A673 (cell line): Measurements from ENCODE around the gene GPER1. TPM values are rescaled to one million over a fixed set of nuclear protein-coding genes. Genes with fewer than 3 reads are reported as not detected.

ENCODE experiments used
- BruUV-seq: library from RNA; stranded (reverse); fragments of 400-500 nt; replicated peaks from 2 replicates; lab custom pipeline; 2021; lab: Mats Ljungman, UMichigan
- CTCF ChIA-PET: fragments of 300-600 bp; sonication (Branson Sonifier 250); formaldehyde crosslinking; loops from one replicate; lab custom pipeline; 2022; ENCODE audit warnings: antibody characterized with exemption; lab: Charles Lee
- POLR2A ChIA-PET: fragments of 300-600 bp; sonication (Branson Sonifier 250); formaldehyde crosslinking; loops from one replicate; lab custom pipeline; 2022; ENCODE audit warnings: antibody characterized with exemption; ENCODE audit not compliant: low non-redundant PET; lab: Charles Lee
- DNase-seq: peaks from one replicate; pipeline ENCODE4 v3.0.0-alpha.2; 2015; ENCODE audit warnings: low spot score
- H3K27ac ChIP-seq: fragments of 200-600 bp; sonication (generic); 2 replicates; pipeline ENCODE4 v1.5.1; 2016; ENCODE audit warnings: mixed run types, low read depth, mild to moderate bottlenecking, mixed read lengths, antibody characterized with exemption, low read length; ENCODE audit not compliant: poor library complexity, severe bottlenecking
- H3K27me3 ChIP-seq: fragments of 200-600 bp; sonication (generic); replicated peaks from 2 replicates; pipeline ENCODE4 v1.6.1; 2017; ENCODE audit warnings: mixed run types, low read depth, mild to moderate bottlenecking, mixed read lengths, antibody characterized with exemption, low read length; ENCODE audit not compliant: insufficient read depth, poor library complexity
- H3K36me3 ChIP-seq: fragments of 200-600 bp; sonication (generic); 2 replicates; pipeline ENCODE4 v1.6.1; 2016; ENCODE audit warnings: mixed run types, mild to moderate bottlenecking, mixed read lengths, antibody characterized with exemption, low read length; ENCODE audit not compliant: insufficient read depth, poor library complexity, severe bottlenecking
- H3K4me1 ChIP-seq: fragments of 200-600 bp; sonication (generic); 2 replicates; pipeline ENCODE4 v1.6.1; 2017; ENCODE audit warnings: mixed run types, mild to moderate bottlenecking, mixed read lengths, antibody characterized with exemption, low read length; ENCODE audit not compliant: insufficient read depth, poor library complexity, severe bottlenecking
- H3K4me3 ChIP-seq: fragments of 200-600 bp; sonication (generic); 2 replicates; pipeline ENCODE4 v1.5.1; 2016; ENCODE audit warnings: low read depth, mixed run types, mild to moderate bottlenecking, mixed read lengths, low read length; ENCODE audit not compliant: poor library complexity, severe bottlenecking
- H3K9me3 ChIP-seq: fragments of 200-600 bp; sonication (generic); 2 replicates; pipeline ENCODE4 v1.6.1; 2016; ENCODE audit warnings: mixed run types, low read depth, mild to moderate bottlenecking, mixed read lengths, antibody characterized with exemption, low read length; ENCODE audit not compliant: poor library complexity, severe bottlenecking
- CTCF ChIP-seq: fragments of 300-800, 200-600 bp; sonication (generic); conservative IDR thresholded peaks from 2 replicates; pipeline ENCODE4 v1.5.1; 2017; ENCODE audit warnings: low read depth, mild to moderate bottlenecking, antibody characterized with exemption, low read length, moderate library complexity, mixed read lengths
- EZH2 ChIP-seq: fragments of 200-600 bp; sonication (generic); IDR thresholded peaks from 2 replicates; pipeline ENCODE4 v1.6.1; 2017; ENCODE audit warnings: borderline replicate concordance, low read depth, mild to moderate bottlenecking, mixed read lengths, antibody characterized with exemption, low read length; ENCODE audit not compliant: poor library complexity, severe bottlenecking
- intact Hi-C: fragments of 100-400 bp; cut with micrococcal nuclease; formaldehyde crosslinking; loops from one replicate; pipeline ENCODE4 v1.10.0; 2022; ENCODE audit not compliant: unreplicated experiment
- total RNA-seq: library from RNA; stranded (reverse); gene quantifications from 2 replicates; pipeline ENCODE4 v1.2.3, GENCODE V29; 2021

Gene GPER1
- total RNA-seq, 1 experiment from 2014 or later: 0.37 TPM

GRCh38 chr7:1083729-1084657 lies 3.9 kb upstream of the GPER1 start:
- TF ChIP-seq CTCF: no peak
- TF ChIP-seq EZH2: no peak
- no peak overlapping the region for H3K4me3 ChIP-seq
- no peaks in the 10 kb centered on the region for H3K9me3 ChIP-seq
- BruUV-seq: no TSS peak
- intact Hi-C loops: no loop called here
- DNase-seq: no peak
- H3K36me3 ChIP-seq: no peaks in the 10 kb centered on the region
- no peak overlapping the region for H3K27ac ChIP-seq
- peaks cover 12% of the 10 kb centered on the region for H3K4me1 ChIP-seq
- POLR2A ChIA-PET: no interaction called here
- no peaks in the 10 kb centered on the region for H3K27me3 ChIP-seq
- CTCF ChIA-PET: no interaction called here

GRCh38 chr7:1085266-1085665 lies 2.6 kb upstream of the GPER1 start:
- intact Hi-C loops: no loop called here
- no peak for DNase-seq
- no TSS peak for BruUV-seq
- no peaks in the 10 kb centered on the region for H3K36me3 ChIP-seq
- TF ChIP-seq EZH2 (no peak), CTCF (no peak)
- ChIA-PET POLR2A (no interaction called here), CTCF (no interaction called here)
- peaks cover 12% of the 10 kb centered on the region for H3K4me1 ChIP-seq
- H3K9me3 ChIP-seq: no peaks in the 10 kb centered on the region
- H3K4me3 ChIP-seq: no peak overlapping the region
- no peak overlapping the region for H3K27ac ChIP-seq
- H3K27me3 ChIP-seq: no peaks in the 10 kb centered on the region

- H3K27ac ChIP-seq: no peak overlapping the region
- CTCF ChIA-PET: interaction anchor here (0.6 to 1.0 kb wide), 5 partner anchors 11 to 31 kb away, joined by 3 to 6 read pairs (median 4); no protein-coding TSS in a partner anchor
- no TSS peak for BruUV-seq
- no peaks in the 10 kb centered on the region for H3K27me3 ChIP-seq
- H3K4me3 ChIP-seq: no peak overlapping the region
- POLR2A ChIA-PET: no interaction called here
- peaks cover 12% of the 10 kb centered on the region for H3K4me1 ChIP-seq
- no peaks in the 10 kb centered on the region for H3K9me3 ChIP-seq
- no peak for DNase-seq
- no peaks in the 10 kb centered on the region for H3K36me3 ChIP-seq
- intact Hi-C loops: no loop called here
- no peak for TF ChIP-seq CTCF
- TF ChIP-seq EZH2: no peak
Observed at GRCh38 chr7:1085910-1086421, 1.9 kb upstream of the GPER1 start.
